ENCODE data around the gene SLC38A4.

GRCh38 chr12:46718495-46718894 is 107.3 kb downstream of the SLC38A4 start:
- TF ChIP-seq, protein P1, sequence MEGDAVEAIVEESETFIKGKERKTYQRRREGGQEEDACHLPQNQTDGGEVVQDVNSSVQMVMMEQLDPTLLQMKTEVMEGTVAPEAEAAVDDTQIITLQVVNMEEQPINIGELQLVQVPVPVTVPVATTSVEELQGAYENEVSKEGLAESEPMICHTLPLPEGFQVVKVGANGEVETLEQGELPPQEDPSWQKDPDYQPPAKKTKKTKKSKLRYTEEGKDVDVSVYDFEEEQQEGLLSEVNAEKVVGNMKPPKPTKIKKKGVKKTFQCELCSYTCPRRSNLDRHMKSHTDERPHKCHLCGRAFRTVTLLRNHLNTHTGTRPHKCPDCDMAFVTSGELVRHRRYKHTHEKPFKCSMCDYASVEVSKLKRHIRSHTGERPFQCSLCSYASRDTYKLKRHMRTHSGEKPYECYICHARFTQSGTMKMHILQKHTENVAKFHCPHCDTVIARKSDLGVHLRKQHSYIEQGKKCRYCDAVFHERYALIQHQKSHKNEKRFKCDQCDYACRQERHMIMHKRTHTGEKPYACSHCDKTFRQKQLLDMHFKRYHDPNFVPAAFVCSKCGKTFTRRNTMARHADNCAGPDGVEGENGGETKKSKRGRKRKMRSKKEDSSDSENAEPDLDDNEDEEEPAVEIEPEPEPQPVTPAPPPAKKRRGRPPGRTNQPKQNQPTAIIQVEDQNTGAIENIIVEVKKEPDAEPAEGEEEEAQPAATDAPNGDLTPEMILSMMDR (conservative IDR thresholded peaks at IDR 0.05), result no peak
- TF ChIP-seq ZFX (IDR thresholded peaks at IDR 0.05), result no peak
